ENCODE data around the gene PTPRD.
A peak's percentile ranks its signal among the peaks of the same experiment; 100 is the strongest.
"Not testable (repeated sequence)": the region's sequence is repeated elsewhere in the genome, so short reads cannot be mapped to it uniquely, and the experiment has no call there.

Gene PTPRD

GRCh38 chr9:9352877-9353481, 1259.8 kb downstream of the PTPRD start:
- in situ Hi-C loops (cut with MboI; ENCODE audit: low sequenced_read_pairs, unreplicated experiment) = no loop called here
- DNase-seq (ENCODE audit: low spot score) = no peak
- peak; percentile 37 for TF ChIP-seq CTCF (IDR thresholded peaks at IDR 0.05; ENCODE audit: borderline replicate concordance, control extremely low read depth, extremely low read depth, insufficient read depth, missing control alignments)

- TF ChIP-seq CTCF (IDR thresholded peaks at IDR 0.05; ENCODE audit: borderline replicate concordance, control extremely low read depth, extremely low read depth, insufficient read depth, missing control alignments) = no peak
- no peak for DNase-seq (ENCODE audit: low spot score)
- in situ Hi-C loops (cut with MboI; ENCODE audit: low sequenced_read_pairs, unreplicated experiment) = no loop called here
These were observed 1271.6 kb downstream of the PTPRD start for GRCh38 chr9:9341203-9341602.

GRCh38 chr9:9337129-9337528, 1275.7 kb downstream of the PTPRD start:
- no peak for DNase-seq (ENCODE audit: low spot score)
- TF ChIP-seq CTCF (IDR thresholded peaks at IDR 0.05; ENCODE audit: borderline replicate concordance, control extremely low read depth, extremely low read depth, insufficient read depth, missing control alignments) = no peak
- in situ Hi-C loops (cut with MboI; ENCODE audit: low sequenced_read_pairs, unreplicated experiment) = no loop called here

- in situ Hi-C loops (cut with MboI; ENCODE audit: low sequenced_read_pairs, unreplicated experiment) = no loop called here
- no peak for TF ChIP-seq CTCF (IDR thresholded peaks at IDR 0.05; ENCODE audit: borderline replicate concordance, control extremely low read depth, extremely low read depth, insufficient read depth, missing control alignments)
- no peak for DNase-seq (ENCODE audit: low spot score)
These were observed 1286.1 kb downstream of the PTPRD start for GRCh38 chr9:9326749-9327148.

- DNase-seq (ENCODE audit: low spot score) = no peak
- in situ Hi-C loops (cut with MboI; ENCODE audit: low sequenced_read_pairs, unreplicated experiment) = no loop called here
- TF ChIP-seq CTCF (IDR thresholded peaks at IDR 0.05; ENCODE audit: borderline replicate concordance, control extremely low read depth, extremely low read depth, insufficient read depth, missing control alignments) = no peak
These were observed 1293.8 kb downstream of the PTPRD start for GRCh38 chr9:9319007-9319406.

- DNase-seq (ENCODE audit: low spot score); in situ Hi-C loops (cut with MboI; ENCODE audit: low sequenced_read_pairs, unreplicated experiment): not testable (repeated sequence)
These were observed 1302.1 kb downstream of the PTPRD start for GRCh38 chr9:9310743-9311142.

- in situ Hi-C loops (cut with MboI; ENCODE audit: low sequenced_read_pairs, unreplicated experiment) = no loop called here
- no peak for DNase-seq (ENCODE audit: low spot score)
- TF ChIP-seq CTCF (IDR thresholded peaks at IDR 0.05; ENCODE audit: borderline replicate concordance, control extremely low read depth, extremely low read depth, insufficient read depth, missing control alignments) = no peak
These were observed 1307.2 kb downstream of the PTPRD start for GRCh38 chr9:9305600-9305999.

All from GM13976 (cell line).